K562 (cell line): ENCODE results near the gene ITPR1. TPM values are rescaled to one million over a fixed set of nuclear protein-coding genes. Genes with fewer than 3 reads are reported as not detected.

Experiments
- CBX2 ChIP-seq: fragments of 200-600 bp; sonication (generic); IDR thresholded peaks from one replicate; pipeline ENCODE4 v1.6.1; 2012; ENCODE audit warnings: mild to moderate bottlenecking, low read length, inconsistent platforms; ENCODE audit not compliant: insufficient read depth, poor library complexity, severe bottlenecking
- CUX1 ChIP-seq: fragments of 200-800 bp; sonication (Bioruptor generic); IDR thresholded peaks from 2 replicates; pipeline ENCODE4 v1.6.1; 2016; ENCODE audit warnings: missing genetic modification characterization, missing compliant biosample characterization
- FOXP4 ChIP-seq: sonication (generic); formaldehyde crosslinking; IDR thresholded peaks from 2 replicates; pipeline ENCODE4 v1.8.0; 2022; ENCODE audit warnings: mild to moderate bottlenecking, missing genetic modification reagents, borderline replicate concordance
- HDAC8 ChIP-seq: fragments of 450-650 bp; IDR thresholded peaks from 2 replicates; pipeline ENCODE4 v1.6.1; 2016; ENCODE audit warnings: mild to moderate bottlenecking, missing genetic modification characterization, moderate library complexity, missing compliant biosample characterization
- ID3 ChIP-seq, 2 experiments: fragments of 250-450 bp in 1 of 2; fragments of 450-650 bp in 1 of 2; sonication (Bioruptor Pico) in 1 of 2; IDR thresholded peaks; 2 replicates each; pipeline versions ENCODE4 v1.6.1 to v1.8.0; 2016 to 2021; ENCODE audit warnings: mild to moderate bottlenecking in 2 of 2, moderate library complexity in 2 of 2, missing compliant biosample characterization in 1 of 2, missing genetic modification characterization in 1 of 2
- KDM4B ChIP-seq, 2 experiments: fragments of 450-650 bp in 1 of 2; sonication (generic) in 1 of 2; IDR thresholded peaks; 2 replicates each; pipeline ENCODE4 v1.6.1; 2016 to 2017; ENCODE audit warnings: borderline replicate concordance in 2 of 2, antibody characterized with exemption in 1 of 2, low read depth in 1 of 2, mild to moderate bottlenecking in 1 of 2
- KLF10 ChIP-seq: fragments of 250-450 bp; sonication (Bioruptor Pico); IDR thresholded peaks from 2 replicates; pipeline ENCODE4 v1.6.1; 2021; ENCODE audit warnings: matching md5 sums
- MCM3 ChIP-seq: fragments of 450-650 bp; IDR thresholded peaks from 2 replicates; pipeline ENCODE4 v1.6.1; 2016
- MCM7 ChIP-seq, 2 experiments: fragments of 450-650 bp; IDR thresholded peaks; 2 replicates each; pipeline ENCODE4 v1.6.1; 2016 to 2018
- MEF2D ChIP-seq: conservative IDR thresholded peaks from 2 replicates; pipeline ENCODE4 v1.6.1; 2016; ENCODE audit warnings: low read depth, missing genetic modification characterization, missing compliant biosample characterization
- SMC3 ChIP-seq: conservative IDR thresholded peaks from 2 replicates; pipeline ENCODE4 v1.6.1; 2011; ENCODE audit warnings: low read depth, low read length, improper control_type of control experiment; ENCODE audit not compliant: insufficient read depth
- TFAP4 ChIP-seq: sonication (generic); formaldehyde crosslinking; IDR thresholded peaks from 2 replicates; pipeline ENCODE4 v1.8.0; 2022; ENCODE audit warnings: missing genetic modification reagents, mild to moderate bottlenecking, moderate library complexity, borderline replicate concordance
- ZBTB7A ChIP-seq: IDR thresholded peaks from 2 replicates; pipeline ENCODE4 v1.6.1; 2011; ENCODE audit warnings: low read depth, mild to moderate bottlenecking, low read length, moderate library complexity, borderline replicate concordance; ENCODE audit not compliant: control insufficient read depth
- ZFP1 ChIP-seq: fragments of 450-650 bp; formaldehyde crosslinking; IDR thresholded peaks from 2 replicates; pipeline ENCODE4 v1.4.0; 2020; ENCODE audit warnings: mild to moderate bottlenecking, mixed read lengths
- ZNF347 ChIP-seq: fragments of 450-650 bp; formaldehyde crosslinking; IDR thresholded peaks from 2 replicates; pipeline ENCODE4 v1.4.0; 2020; ENCODE audit warnings: low read depth, mild to moderate bottlenecking, moderate library complexity
- ZNF583 ChIP-seq: fragments of 250-450 bp; sonication (Bioruptor Pico); IDR thresholded peaks from 2 replicates; pipeline ENCODE4 v1.4.0; 2020
- ZNF707 ChIP-seq: fragments of 250-450 bp; sonication (Bioruptor Pico); conservative IDR thresholded peaks from 2 replicates; pipeline ENCODE4 v1.8.0; 2022; ENCODE audit warnings: inconsistent platforms, mild to moderate bottlenecking, moderate library complexity
- ZNF76 ChIP-seq: fragments of 250-450 bp; sonication (Bioruptor Pico); IDR thresholded peaks from 2 replicates; pipeline ENCODE4 v1.4.0; 2020; ENCODE audit warnings: mild to moderate bottlenecking, moderate library complexity, borderline replicate concordance
- polyA plus RNA-seq, 8 experiments: library from polyadenylated mRNA; depleted of rRNA in 4 of 8; stranded (reverse) in 5 of 8; unstranded in 3 of 8; fragments of >200 nt; fragmentation: Nextera tagmentation in 2 of 8; fragmentation: Illumina TruSeq in 1 of 8; extraction: Ambion mirVana in 2 of 8; extraction: Trizol in 1 of 8; gene quantifications; 2 replicates each; pipeline versions ENCODE4 v1.2.1 to v1.2.3, GENCODE V29; 2011 to 2014; ENCODE audit warnings: inconsistent platforms in 1 of 8, missing spikeins in 1 of 8
- total RNA-seq, 7 experiments: library from RNA; depleted of rRNA in 6 of 7; stranded (reverse); fragments of >200 nt in 6 of 7; fragmentation: Illumina TruSeq in 2 of 7; extraction: Trizol in 2 of 7; gene quantifications; 2 replicates each; pipeline versions ENCODE4 v1.2.1 to v1.2.3, GENCODE V29; 2011 to 2021; ENCODE audit warnings: low replicate concordance in 1 of 7

Gene ITPR1
- total and polyA plus RNA-seq, 9 of the 15 experiments (the other 6 are each of a cell fraction or from before 2014, with no cell fraction given): 22.4 to 40.0 (median 27.4) TPM

GRCh38 chr3:4814305-4814903, 321.3 kb downstream of the ITPR1 start (continued):
- TF ChIP-seq ZNF707: no peak
- no peak for TF ChIP-seq SMC3
- no peak for TF ChIP-seq ID3 (CRISPR knock-in tag; IDR thresholded peaks at IDR 0.05)
- no peak for TF ChIP-seq ID3 (tag; IDR thresholded peaks at IDR 0.05)
- peak in 1 of 2 experiments; percentile 69; a peak in 1 of 4 replicates for TF ChIP-seq MCM7 (IDR thresholded peaks at IDR 0.05)
- 0 out of 2 replicates have a peak, but pooled peaks have one; percentile 39 for TF ChIP-seq ZFP1 (CRISPR knock-in tag)
- peak; percentile 77 for TF ChIP-seq ZNF583 (CRISPR knock-in tag)
- TF ChIP-seq MEF2D (tag): peak; percentile 52; the same call in 1 of the 2 replicates
- TF ChIP-seq TFAP4 (CRISPR knock-in tag): peak; percentile 96
- TF ChIP-seq KDM4B (IDR thresholded peaks at IDR 0.05; ENCODE audit: borderline replicate concordance in 2 of 2, low read depth in 1 of 2): no peak; a peak in 1 of 4 replicates
- no peak for TF ChIP-seq ZNF347
- no peak for TF ChIP-seq MCM3
- TF ChIP-seq ZBTB7A: no peak; the same call in 1 of the 2 replicates
- no peak for TF ChIP-seq CBX2
- TF ChIP-seq HDAC8 (tag): no peak
- no peak for TF ChIP-seq KLF10 (CRISPR knock-in tag)
- TF ChIP-seq ZNF76: 0 out of 2 replicates have a peak, but pooled peaks have one; percentile 12
- TF ChIP-seq FOXP4 (CRISPR knock-in tag): no peak; the same call in 1 of the 2 replicates
- TF ChIP-seq CUX1 (CRISPR knock-in tag): no peak
